GM12891 (cell line): ENCODE measurements around the gene CDYL.

Experiments used
- POLR2A ChIP-seq: IDR thresholded peaks from 2 replicates; pipeline ENCODE4 v1.6.1; 2011; ENCODE audit warnings: low read depth, low read length, control low read depth
- POLR2AphosphoS5 ChIP-seq: IDR thresholded peaks from 2 replicates; pipeline ENCODE4 v1.6.1; 2011; ENCODE audit warnings: low read depth, low read length, control low read depth
- POU2F2 ChIP-seq: IDR thresholded peaks from 2 replicates; pipeline ENCODE4 v1.6.1; 2011; ENCODE audit warnings: low read depth, mild to moderate bottlenecking, control low read depth, low read length, moderate library complexity

DNA sequence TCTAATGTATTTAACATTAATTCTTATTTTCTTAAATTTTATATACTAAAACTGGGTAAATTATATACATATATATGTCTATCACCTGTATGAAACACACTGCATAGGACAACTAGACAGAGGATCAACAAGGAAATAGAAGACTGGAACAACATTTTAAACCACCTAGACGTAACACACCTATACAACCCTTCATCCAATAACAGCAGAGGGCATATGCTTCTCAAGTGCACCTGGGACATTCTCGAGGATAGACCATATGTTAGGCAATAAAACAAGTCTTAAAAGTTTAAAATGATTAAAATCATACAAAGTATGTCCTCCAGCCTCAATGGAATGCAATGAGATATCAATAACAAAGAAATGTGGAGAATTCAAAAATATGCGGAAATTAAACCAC, 182.4 kb downstream of the CDYL start:
- TF ChIP-seq POLR2A (no peak), POU2F2 (no peak), POLR2AphosphoS5 (no peak)
